Medulla oblongata (tissue), 1 donor: ENCODE data around the gene IDI1.
A peak's percentile ranks its signal among the peaks of the same experiment; 100 is the strongest.
"Not testable (repeated sequence)": the region's sequence is repeated elsewhere in the genome, so short reads cannot be mapped to it uniquely, and the experiment has no call there.

Source experiments
- DNase-seq: peaks from one replicate; pipeline ENCODE4 v3.0.0-alpha.2; 2015; ENCODE audit errors: extremely low spot score

IDI1 gene

GRCh38 chr10:1063232-1063865, 14.4 kb upstream of the IDI1 start:
- no peak for DNase-seq

GRCh38 chr10:1061930-1062774, 13.2 kb upstream of the IDI1 start:
- DNase-seq, result no peak

GRCh38 chr10:1059902-1060301, 11.0 kb upstream of the IDI1 start:
- DNase-seq, result no peak

- no peak for DNase-seq
Observed at GRCh38 chr10:1058017-1058416, 9.1 kb upstream of the IDI1 start.

GRCh38 chr10:1057106-1057657, 8.3 kb upstream of the IDI1 start:
- no peak for DNase-seq

- peak; percentile 87 for DNase-seq
Observed at GRCh38 chr10:1056326-1057105, 7.6 kb upstream of the IDI1 start, which contains the start of gene WDR37. Gene WDR37 (plus strand): TSS chr10:1056385. CDS start chr10:1072156, 15,771 bp downstream.

GRCh38 chr10:1054684-1055083, 5.8 kb upstream of the IDI1 start:
- no peak for DNase-seq

GRCh38 chr10:1050554-1050953, 1.6 kb upstream of the IDI1 start:
- DNase-seq, result no peak

- DNase-seq, result no peak
Observed at GRCh38 chr10:1050145-1050544, 1.2 kb upstream of the IDI1 start.

- no peak for DNase-seq
Observed at GRCh38 chr10:1049425-1049958, 573 bp upstream of the IDI1 start.

GRCh38 chr10:1048349-1048731, 579 bp downstream of the IDI1 start:
- peak; percentile 52 for DNase-seq

GRCh38 chr10:1047937-1048336, 982 bp downstream of the IDI1 start:
- DNase-seq, result no peak

GRCh38 chr10:1045415-1045814, 3.5 kb downstream of the IDI1 start:
- DNase-seq, result no peak

- no peak for DNase-seq
Observed at GRCh38 chr10:1044964-1045363, 4.0 kb downstream of the IDI1 start.

- DNase-seq, result no peak
Observed at GRCh38 chr10:1044146-1044545, 4.8 kb downstream of the IDI1 start.

- DNase-seq, result peak; percentile 73
Observed at GRCh38 chr10:1043532-1043995, 5.4 kb downstream of the IDI1 start.

- DNase-seq, result no peak
Observed at GRCh38 chr10:1041514-1041913, 7.4 kb downstream of the IDI1 start.

GRCh38 chr10:1040133-1040532, 8.8 kb downstream of the IDI1 start:
- DNase-seq, result no peak

- DNase-seq, result not testable (repeated sequence)
Observed at GRCh38 chr10:1038769-1039168, 10.2 kb downstream of the IDI1 start.

- DNase-seq, result no peak
Observed at GRCh38 chr10:1037098-1037497, 11.8 kb downstream of the IDI1 start.

- no peak for DNase-seq
Observed at GRCh38 chr10:1036341-1036791, 12.6 kb downstream of the IDI1 start.

- DNase-seq, result peak; percentile 73
Observed at GRCh38 chr10:1035201-1035600, 13.7 kb downstream of the IDI1 start.
